HCT116 (cell line): ENCODE results near the gene TCF20. TPM values are rescaled to one million over a fixed set of nuclear protein-coding genes. Genes with fewer than 3 reads are reported as not detected.

Source experiments
- ATAC-seq: fragments of 200-7000 bp; cut with Tn5 transposase; 2 replicates; pipeline ENCODE4 v1.9.1; 2020; ENCODE audit warnings: mild to moderate bottlenecking, moderate library complexity
- BruUV-seq: library from RNA; stranded (reverse); fragments of 400-500 nt; replicated peaks from 2 replicates; lab custom pipeline; 2021; lab: Mats Ljungman, UMichigan
- CTCF ChIA-PET: fragments of 300-600 bp; sonication (Branson Sonifier 250); formaldehyde crosslinking; loops from one replicate; lab custom pipeline; 2021; ENCODE audit warnings: antibody characterized with exemption; lab: Charles Lee
- POLR2A ChIA-PET: fragments of 300-600, 350-600 bp; sonication (Branson Sonifier 250); formaldehyde crosslinking; loops from one replicate; lab custom pipeline; 2021; ENCODE audit warnings: antibody characterized with exemption; lab: Charles Lee
- RAD21 ChIA-PET, 2 experiments: fragments of 300-600 bp; sonication (Branson Sonifier 250); formaldehyde crosslinking; loops; one replicate each; lab custom pipeline; 2023; ENCODE audit warnings: low total read pairs in 2 of 2; ENCODE audit not compliant: uncharacterized antibody in 2 of 2, unreplicated experiment in 2 of 2, low non-redundant PET in 1 of 2; lab: Charles Lee
- DNase-seq: peaks from one replicate; pipeline ENCODE4 v3.0.0-alpha.2; 2010; ENCODE audit warnings: low read depth, low spot score
- H2AFZ ChIP-seq: fragments of 200-600 bp; shearing (Covaris generic), sonication (generic); 2 replicates; pipeline ENCODE4 v1.6.1; 2017; ENCODE audit warnings: low read depth, mixed run types, mixed read lengths, antibody characterized with exemption, low read length; ENCODE audit not compliant: poor library complexity, severe bottlenecking
- H3K27ac ChIP-seq: 2 replicates; pipeline ENCODE4 v1.5.1; 2012; ENCODE audit warnings: low read depth, low read length
- H3K27me3 ChIP-seq: fragments of 200-600 bp; sonication (generic); 2 replicates; pipeline ENCODE4 v1.6.1; 2016; ENCODE audit warnings: mixed run types, low read length, mixed read lengths; ENCODE audit not compliant: insufficient read depth
- H3K36me3 ChIP-seq, 2 experiments: fragments of 200-500 bp in 1 of 2; fragments of 200-600 bp in 1 of 2; sonication (Bioruptor generic) in 1 of 2; sonication (generic) in 1 of 2; 2 replicates each; pipeline versions ENCODE4 v1.5.1 to v1.6.1; 2014 to 2016; ENCODE audit warnings: low read length in 2 of 2, inconsistent platforms in 1 of 2, mixed read lengths in 1 of 2, mixed run types in 1 of 2; ENCODE audit not compliant: insufficient read depth in 2 of 2, control insufficient read depth in 1 of 2
- H3K4me1 ChIP-seq, 2 experiments: fragments of 200-600 bp in 1 of 2; sonication (generic) in 1 of 2; 2 replicates each; pipeline versions ENCODE4 v1.5.1 to v1.6.1; 2012 to 2017; ENCODE audit warnings: low read length in 2 of 2, inconsistent platforms in 1 of 2, mild to moderate bottlenecking in 1 of 2, mixed read lengths in 1 of 2, mixed run types in 1 of 2, moderate library complexity in 1 of 2; ENCODE audit not compliant: insufficient read depth in 2 of 2, control insufficient read depth in 1 of 2
- H3K4me2 ChIP-seq: fragments of 200-600 bp; sonication (generic); 2 replicates; pipeline ENCODE4 v1.6.1; 2017; ENCODE audit warnings: mixed run types, low read length, mixed read lengths
- H3K4me3 ChIP-seq, 2 experiments: fragments of 200-600 bp in 1 of 2; sonication (generic) in 1 of 2; replicated peaks in 1 of 2; 2 replicates each; pipeline ENCODE4 v1.5.1; 2011 to 2016; ENCODE audit warnings: low read length in 2 of 2, control low read depth in 1 of 2, low read depth in 1 of 2, mild to moderate bottlenecking in 1 of 2, mixed read lengths in 1 of 2, mixed run types in 1 of 2
- H3K79me2 ChIP-seq: fragments of 200-600 bp; sonication (generic); 2 replicates; pipeline ENCODE4 v1.6.1; 2017; ENCODE audit warnings: mild to moderate bottlenecking, mixed run types, low read length, moderate library complexity, mixed read lengths; ENCODE audit not compliant: insufficient read depth
- H3K9ac ChIP-seq: fragments of 200-600 bp; sonication (generic); 2 replicates; pipeline ENCODE4 v1.6.1; 2016; ENCODE audit warnings: low read length, mixed read lengths
- H3K9me2 ChIP-seq: fragments of 200-600 bp; sonication (generic), shearing (Covaris generic); 2 replicates; pipeline ENCODE4 v1.6.1; 2017; ENCODE audit warnings: mixed run types, mild to moderate bottlenecking, moderate library complexity; ENCODE audit not compliant: insufficient read depth
- H3K9me3 ChIP-seq, 2 experiments: fragments of 200-500 bp in 1 of 2; fragments of 200-600 bp in 1 of 2; sonication (Bioruptor generic) in 1 of 2; sonication (generic) in 1 of 2; 2 replicates each; pipeline ENCODE4 v1.6.1; 2014 to 2017; ENCODE audit warnings: low read length in 2 of 2, mixed read lengths in 2 of 2, inconsistent platforms in 1 of 2, low read depth in 1 of 2, mild to moderate bottlenecking in 1 of 2, mixed run types in 1 of 2, moderate library complexity in 1 of 2; ENCODE audit not compliant: control insufficient read depth in 1 of 2, insufficient read depth in 1 of 2
- H4K20me1 ChIP-seq: fragments of 200-600 bp; sonication (generic), shearing (Covaris generic); 2 replicates; pipeline ENCODE4 v1.6.1; 2017; ENCODE audit warnings: mixed run types, mild to moderate bottlenecking, moderate library complexity; ENCODE audit not compliant: insufficient read depth
- CBX3 ChIP-seq: IDR thresholded peaks from 2 replicates; pipeline ENCODE4 v1.6.1; 2012; ENCODE audit warnings: low read depth
- CEBPB ChIP-seq: IDR thresholded peaks from 2 replicates; pipeline ENCODE4 v1.6.1; 2012; ENCODE audit warnings: low read depth
- EGR1 ChIP-seq: IDR thresholded peaks from 2 replicates; pipeline ENCODE4 v1.6.1; 2012; ENCODE audit warnings: low read depth
- EZH2 ChIP-seq: fragments of 200-600 bp; sonication (generic); IDR thresholded peaks from 2 replicates; pipeline ENCODE4 v1.6.1; 2017; ENCODE audit warnings: antibody characterized with exemption, mixed run types
- EZH2phosphoT487 ChIP-seq: fragments of 200-600 bp; IDR thresholded peaks from 2 replicates; pipeline ENCODE4 v1.6.1; 2018; ENCODE audit warnings: antibody characterized with exemption, borderline replicate concordance
- FOSL1 ChIP-seq: IDR thresholded peaks from 2 replicates; pipeline ENCODE4 v1.6.1; 2012; ENCODE audit warnings: low read depth
- POLR2AphosphoS5 ChIP-seq: IDR thresholded peaks from 2 replicates; pipeline ENCODE4 v1.6.1; 2011; ENCODE audit warnings: mild to moderate bottlenecking, low read depth, low read length, moderate library complexity
- SP1 ChIP-seq: IDR thresholded peaks from 2 replicates; pipeline ENCODE4 v1.6.1; 2012; ENCODE audit warnings: low read depth
- SRF ChIP-seq: IDR thresholded peaks from 2 replicates; pipeline ENCODE4 v1.6.1; 2012; ENCODE audit warnings: low read depth
- TCF7L2 ChIP-seq: IDR thresholded peaks from 2 replicates; pipeline ENCODE4 v1.7.0; 2011; ENCODE audit warnings: borderline replicate concordance, inconsistent platforms; ENCODE audit not compliant: insufficient read depth, insufficient read length; ENCODE audit errors: extremely low read depth
- YY1 ChIP-seq: IDR thresholded peaks from 2 replicates; pipeline ENCODE4 v1.6.1; 2011; ENCODE audit warnings: low read length, low read depth, moderate library complexity, mild to moderate bottlenecking; ENCODE audit not compliant: insufficient replicate concordance; ENCODE audit errors: extremely low read depth
- ZNF274 ChIP-seq: fragments of 200-500 bp; sonication (Bioruptor generic); IDR thresholded peaks from 2 replicates; pipeline ENCODE4 v1.6.1; 2014; ENCODE audit warnings: mild to moderate bottlenecking, low read depth, low read length, inconsistent platforms
- intact Hi-C: fragments of 100-400 bp; cut with micrococcal nuclease; formaldehyde crosslinking; loops from 2 replicates; pipeline ENCODE4 v1.10.0; 2022
- total RNA-seq: library from RNA; stranded (reverse); gene quantifications from one replicate; pipeline ENCODE4 v1.2.1, GENCODE V29; 2021; ENCODE audit not compliant: unreplicated experiment
- TF ChIP-seq, protein P1 (sequence below): IDR thresholded peaks from 2 replicates; pipeline ENCODE4 v1.6.1; 2011; ENCODE audit warnings: mild to moderate bottlenecking, low read length, moderate library complexity; ENCODE audit not compliant: insufficient replicate concordance; ENCODE audit errors: extremely low read depth
- TF ChIP-seq, protein P2 (sequence below): IDR thresholded peaks from 2 replicates; pipeline ENCODE4 v1.6.1; 2012
- TF ChIP-seq, protein P3 (sequence below): IDR thresholded peaks from 2 replicates; pipeline ENCODE4 v1.6.1; 2012; ENCODE audit warnings: low read depth
- TF ChIP-seq, protein P4 (sequence below), 3 experiments: fragments of 200-600 bp in 1 of 3; sonication (generic) in 1 of 3; IDR thresholded peaks in 2 of 3; conservative IDR thresholded peaks in 1 of 3; 2 replicates each; pipeline ENCODE4 v1.5.1; 2012 to 2017; ENCODE audit warnings: low read depth in 2 of 3, low read length in 2 of 3, antibody characterized with exemption in 1 of 3, borderline replicate concordance in 1 of 3, control low read depth in 1 of 3, mild to moderate bottlenecking in 1 of 3, mixed read lengths in 1 of 3, mixed run types in 1 of 3, moderate library complexity in 1 of 3; ENCODE audit not compliant: insufficient read depth in 1 of 3

The TCF20 gene
- total RNA-seq, 1 experiment from 2014 or later, result 66.7 TPM

DNA sequence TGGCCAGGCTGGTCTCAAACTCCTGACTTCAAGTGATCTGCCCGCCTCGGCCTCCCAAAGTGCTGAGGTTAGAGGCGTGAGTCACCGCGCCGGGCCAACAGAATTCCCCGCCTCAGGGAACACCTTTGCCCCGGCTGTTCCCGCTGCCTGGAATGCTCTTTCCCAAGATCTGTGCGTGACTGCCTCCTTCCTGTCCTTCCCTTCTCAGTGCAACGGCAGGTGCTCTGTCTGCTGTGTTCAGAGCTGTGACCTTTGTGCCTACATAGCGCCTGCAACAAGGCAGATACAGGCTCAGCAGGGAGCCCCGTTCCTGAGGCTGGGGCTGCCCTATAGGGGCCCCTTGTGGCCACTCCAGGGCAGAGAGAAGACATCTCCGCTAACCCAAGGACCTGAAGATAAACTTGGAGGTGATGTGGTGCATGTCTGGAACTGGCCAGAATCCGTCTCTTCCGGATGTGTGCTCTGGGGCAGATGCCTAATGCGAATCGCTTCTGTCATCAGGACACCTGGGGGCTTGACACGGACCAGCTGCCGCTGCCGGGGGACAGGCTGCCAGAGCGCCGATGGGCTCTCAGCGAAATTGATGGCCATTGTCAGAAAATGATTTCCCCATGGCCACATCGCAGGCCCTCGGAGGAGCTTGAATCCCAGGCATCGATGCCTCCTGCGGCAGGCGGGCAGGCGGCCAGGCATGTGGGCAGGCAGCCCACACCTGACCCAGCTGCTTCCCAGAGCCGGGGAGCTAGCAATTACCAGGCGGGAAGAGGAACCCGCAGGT is 43.5 kb upstream of the TCF20 start (continued):
- TF ChIP-seq, protein P1, sequence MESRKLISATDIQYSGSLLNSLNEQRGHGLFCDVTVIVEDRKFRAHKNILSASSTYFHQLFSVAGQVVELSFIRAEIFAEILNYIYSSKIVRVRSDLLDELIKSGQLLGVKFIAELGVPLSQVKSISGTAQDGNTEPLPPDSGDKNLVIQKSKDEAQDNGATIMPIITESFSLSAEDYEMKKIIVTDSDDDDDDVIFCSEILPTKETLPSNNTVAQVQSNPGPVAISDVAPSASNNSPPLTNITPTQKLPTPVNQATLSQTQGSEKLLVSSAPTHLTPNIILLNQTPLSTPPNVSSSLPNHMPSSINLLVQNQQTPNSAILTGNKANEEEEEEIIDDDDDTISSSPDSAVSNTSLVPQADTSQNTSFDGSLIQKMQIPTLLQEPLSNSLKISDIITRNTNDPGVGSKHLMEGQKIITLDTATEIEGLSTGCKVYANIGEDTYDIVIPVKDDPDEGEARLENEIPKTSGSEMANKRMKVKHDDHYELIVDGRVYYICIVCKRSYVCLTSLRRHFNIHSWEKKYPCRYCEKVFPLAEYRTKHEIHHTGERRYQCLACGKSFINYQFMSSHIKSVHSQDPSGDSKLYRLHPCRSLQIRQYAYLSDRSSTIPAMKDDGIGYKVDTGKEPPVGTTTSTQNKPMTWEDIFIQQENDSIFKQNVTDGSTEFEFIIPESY, result no peak
- TF ChIP-seq ZNF274 (no peak), EZH2 (no peak)

DNA sequence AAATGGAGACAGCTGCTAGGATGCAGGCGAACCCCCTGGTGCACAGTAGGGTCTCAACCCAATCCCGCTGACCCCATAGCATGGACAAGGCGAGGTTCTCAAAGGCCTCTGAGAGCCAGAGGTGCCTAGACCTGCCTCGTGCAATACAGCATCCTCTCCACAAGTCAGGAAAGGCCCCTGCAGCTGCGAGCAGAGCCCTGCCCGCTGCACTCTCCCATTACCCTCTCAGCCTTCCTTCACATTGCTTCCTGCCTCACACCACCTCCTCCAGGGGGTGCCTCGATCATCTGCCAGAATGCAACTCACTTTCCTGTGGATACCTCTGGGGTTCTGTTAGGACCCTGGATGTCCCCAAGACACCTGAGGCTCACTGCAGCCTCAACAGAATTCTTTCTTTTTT is 42.8 kb upstream of the TCF20 start:
- H3K9me2 ChIP-seq, result no peaks in the 10 kb centered on the region
- ChIA-PET CTCF (interaction anchor here (1.2 kb wide), 1 partner anchor 54 kb away, joined by 3 read pairs; no protein-coding TSS in a partner anchor), POLR2A (no interaction called here), RAD21 (no interaction called here)
- H2AFZ ChIP-seq, result no peak overlapping the region
- no peaks in the 10 kb centered on the region for H3K27me3 ChIP-seq
- no TSS peak for BruUV-seq
- H3K36me3 ChIP-seq, result no peaks in the 10 kb centered on the region
- no peak for DNase-seq
- intact Hi-C loops, result no loop called here
- H4K20me1 ChIP-seq, result no peaks in the 10 kb centered on the region
- H3K27ac ChIP-seq, result peak overlapping the region; percentile 38
- H3K4me1 ChIP-seq, result peaks cover 44 to 60% of the 10 kb centered on the region in 2 experiments
- H3K9ac ChIP-seq, result peak overlapping the region; percentile 50
- TF ChIP-seq EZH2, result no peak
- no peak for TF ChIP-seq SRF
- TF ChIP-seq CEBPB, result no peak
- TF ChIP-seq, protein P2, sequence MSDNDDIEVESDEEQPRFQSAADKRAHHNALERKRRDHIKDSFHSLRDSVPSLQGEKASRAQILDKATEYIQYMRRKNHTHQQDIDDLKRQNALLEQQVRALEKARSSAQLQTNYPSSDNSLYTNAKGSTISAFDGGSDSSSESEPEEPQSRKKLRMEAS, result no peak
- no peak for TF ChIP-seq EGR1
- TF ChIP-seq, protein P3, sequence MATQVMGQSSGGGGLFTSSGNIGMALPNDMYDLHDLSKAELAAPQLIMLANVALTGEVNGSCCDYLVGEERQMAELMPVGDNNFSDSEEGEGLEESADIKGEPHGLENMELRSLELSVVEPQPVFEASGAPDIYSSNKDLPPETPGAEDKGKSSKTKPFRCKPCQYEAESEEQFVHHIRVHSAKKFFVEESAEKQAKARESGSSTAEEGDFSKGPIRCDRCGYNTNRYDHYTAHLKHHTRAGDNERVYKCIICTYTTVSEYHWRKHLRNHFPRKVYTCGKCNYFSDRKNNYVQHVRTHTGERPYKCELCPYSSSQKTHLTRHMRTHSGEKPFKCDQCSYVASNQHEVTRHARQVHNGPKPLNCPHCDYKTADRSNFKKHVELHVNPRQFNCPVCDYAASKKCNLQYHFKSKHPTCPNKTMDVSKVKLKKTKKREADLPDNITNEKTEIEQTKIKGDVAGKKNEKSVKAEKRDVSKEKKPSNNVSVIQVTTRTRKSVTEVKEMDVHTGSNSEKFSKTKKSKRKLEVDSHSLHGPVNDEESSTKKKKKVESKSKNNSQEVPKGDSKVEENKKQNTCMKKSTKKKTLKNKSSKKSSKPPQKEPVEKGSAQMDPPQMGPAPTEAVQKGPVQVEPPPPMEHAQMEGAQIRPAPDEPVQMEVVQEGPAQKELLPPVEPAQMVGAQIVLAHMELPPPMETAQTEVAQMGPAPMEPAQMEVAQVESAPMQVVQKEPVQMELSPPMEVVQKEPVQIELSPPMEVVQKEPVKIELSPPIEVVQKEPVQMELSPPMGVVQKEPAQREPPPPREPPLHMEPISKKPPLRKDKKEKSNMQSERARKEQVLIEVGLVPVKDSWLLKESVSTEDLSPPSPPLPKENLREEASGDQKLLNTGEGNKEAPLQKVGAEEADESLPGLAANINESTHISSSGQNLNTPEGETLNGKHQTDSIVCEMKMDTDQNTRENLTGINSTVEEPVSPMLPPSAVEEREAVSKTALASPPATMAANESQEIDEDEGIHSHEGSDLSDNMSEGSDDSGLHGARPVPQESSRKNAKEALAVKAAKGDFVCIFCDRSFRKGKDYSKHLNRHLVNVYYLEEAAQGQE, result no peak
- no peak for TF ChIP-seq EZH2phosphoT487
- no peak for TF ChIP-seq SP1
- no peak for TF ChIP-seq YY1
- TF ChIP-seq TCF7L2, result no peak
- TF ChIP-seq FOSL1, result no peak
- TF ChIP-seq POLR2AphosphoS5, result no peak
- TF ChIP-seq, protein P4, sequence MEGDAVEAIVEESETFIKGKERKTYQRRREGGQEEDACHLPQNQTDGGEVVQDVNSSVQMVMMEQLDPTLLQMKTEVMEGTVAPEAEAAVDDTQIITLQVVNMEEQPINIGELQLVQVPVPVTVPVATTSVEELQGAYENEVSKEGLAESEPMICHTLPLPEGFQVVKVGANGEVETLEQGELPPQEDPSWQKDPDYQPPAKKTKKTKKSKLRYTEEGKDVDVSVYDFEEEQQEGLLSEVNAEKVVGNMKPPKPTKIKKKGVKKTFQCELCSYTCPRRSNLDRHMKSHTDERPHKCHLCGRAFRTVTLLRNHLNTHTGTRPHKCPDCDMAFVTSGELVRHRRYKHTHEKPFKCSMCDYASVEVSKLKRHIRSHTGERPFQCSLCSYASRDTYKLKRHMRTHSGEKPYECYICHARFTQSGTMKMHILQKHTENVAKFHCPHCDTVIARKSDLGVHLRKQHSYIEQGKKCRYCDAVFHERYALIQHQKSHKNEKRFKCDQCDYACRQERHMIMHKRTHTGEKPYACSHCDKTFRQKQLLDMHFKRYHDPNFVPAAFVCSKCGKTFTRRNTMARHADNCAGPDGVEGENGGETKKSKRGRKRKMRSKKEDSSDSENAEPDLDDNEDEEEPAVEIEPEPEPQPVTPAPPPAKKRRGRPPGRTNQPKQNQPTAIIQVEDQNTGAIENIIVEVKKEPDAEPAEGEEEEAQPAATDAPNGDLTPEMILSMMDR (IDR thresholded peaks at IDR 0.05 in 2 of 3, conservative IDR thresholded peaks at IDR 0.05 in 1 of 3; ENCODE audit: borderline replicate concordance in 1 of 3, insufficient read depth in 1 of 3, low read depth in 2 of 3, low read length in 2 of 3), result no peak
- no peak for TF ChIP-seq ZNF274
- no peak for TF ChIP-seq CBX3
- H3K4me3 ChIP-seq, result peak overlapping the region in 1 of 2 experiments; percentile 34; a peak in 2 of 4 replicates
- no peaks in the 10 kb centered on the region for H3K9me3 ChIP-seq
- H3K79me2 ChIP-seq, result no peaks in the 10 kb centered on the region
- H3K4me2 ChIP-seq, result peak overlapping the region; percentile 78
- ATAC-seq, result peak; percentile 16
